GM12892 (cell line): ENCODE data around the gene NOPCHAP1.

Experiments
- POLR2A ChIP-seq: IDR thresholded peaks from 2 replicates; pipeline ENCODE4 v1.6.1; 2011; ENCODE audit warnings: low read depth, low read length, control low read depth
- POLR2AphosphoS5 ChIP-seq: IDR thresholded peaks from 2 replicates; pipeline ENCODE4 v1.6.1; 2011; ENCODE audit warnings: low read depth, low read length, control low read depth

DNA sequence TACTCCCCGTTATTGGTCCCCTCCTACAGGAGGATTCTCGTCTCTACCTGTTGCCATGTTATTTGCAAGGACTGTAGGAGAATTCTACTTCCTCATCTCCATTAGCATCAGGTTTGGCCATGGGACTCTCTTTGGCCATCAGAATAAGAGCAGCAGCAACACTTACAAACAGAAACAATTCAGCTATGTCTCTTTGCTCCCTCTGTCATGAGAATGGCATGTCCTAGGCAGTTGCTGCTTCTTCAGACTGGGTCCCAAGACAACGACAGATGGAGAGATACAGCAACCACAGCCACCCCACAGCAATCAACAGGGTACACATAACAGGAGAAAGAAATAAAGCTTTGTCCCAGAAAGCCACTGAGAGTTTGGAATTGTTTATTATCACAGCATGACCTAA is 47.7 kb upstream of the NOPCHAP1 start:
- TF ChIP-seq POLR2AphosphoS5 (no peak), POLR2A (no peak)
